ENCODE measurements around the gene SMTNL1. TPM values are rescaled to one million over a fixed set of nuclear protein-coding genes. Genes with fewer than 3 reads are reported as not detected.
A peak's percentile ranks its signal among the peaks of the same experiment; 100 is the strongest.

SMTNL1 gene
- total and polyA plus RNA-seq, 10 donors = not detected

DNA sequence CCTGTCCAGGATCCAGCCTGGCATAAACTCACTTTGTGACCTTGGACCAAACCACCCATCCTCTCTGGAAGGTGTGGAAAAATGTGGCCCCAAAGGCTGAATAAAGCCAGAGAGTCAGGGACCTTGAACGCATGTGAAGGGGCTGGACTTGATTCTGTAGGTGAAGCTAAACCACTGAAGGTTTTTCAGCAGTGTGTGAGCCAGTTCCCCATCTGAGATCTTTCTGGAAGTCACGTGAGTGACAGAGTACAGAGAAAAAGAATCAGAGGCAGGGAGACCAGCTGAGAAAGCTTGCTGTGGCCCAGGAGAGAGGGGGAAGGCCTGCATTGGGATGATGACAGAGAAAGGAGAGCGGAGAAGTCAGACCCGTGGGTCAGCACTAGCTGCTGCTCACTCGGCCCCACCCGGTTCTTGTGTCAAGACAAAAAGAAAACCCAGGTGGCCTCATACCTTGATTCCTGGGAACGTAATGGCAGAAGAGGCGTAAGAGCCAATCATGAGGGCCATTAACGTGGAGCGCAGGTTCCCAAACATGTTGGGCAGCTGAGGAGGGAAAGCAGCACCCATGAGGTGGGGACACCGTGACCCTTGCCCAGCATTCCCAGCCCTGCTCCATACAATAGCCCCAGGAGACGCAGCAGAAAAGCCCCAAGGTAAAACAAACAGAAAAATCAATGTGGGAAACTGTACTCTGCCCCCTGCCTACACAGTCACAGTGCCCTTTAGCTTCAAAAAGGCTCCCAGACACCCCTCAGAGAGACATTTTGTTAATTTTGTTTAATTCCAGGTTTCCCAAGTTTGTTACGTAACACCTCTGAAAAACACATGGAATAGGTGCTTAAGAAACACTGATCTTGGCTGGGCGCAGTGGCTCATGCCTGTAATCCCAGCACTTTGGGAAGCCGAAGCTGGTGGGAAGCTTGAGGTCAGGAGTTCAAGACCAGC lies 39.8 kb upstream of the SMTNL1 start:
- no peak for DNase-seq
- no peak overlapping the region for H3K4me3 ChIP-seq
- no peaks in the 10 kb centered on the region for H3K27me3 ChIP-seq (replicated peaks in 1 of 7)
- peak overlapping the region in 2 of 8 donors; percentile 74 to 80 for H3K27ac ChIP-seq
- H3K36me3 ChIP-seq = peaks cover 0 to 46% (median 0%) of the 10 kb centered on the region in 6 donors
- WGBS, 5 donors = 92 to 95% (median 95%) methylated on average over 15 of the region's 15 CpGs
- intact Hi-C loops (cut with DNase I; ENCODE audit: low total_unique reads) = no loop called here
- TF ChIP-seq, protein P1, sequence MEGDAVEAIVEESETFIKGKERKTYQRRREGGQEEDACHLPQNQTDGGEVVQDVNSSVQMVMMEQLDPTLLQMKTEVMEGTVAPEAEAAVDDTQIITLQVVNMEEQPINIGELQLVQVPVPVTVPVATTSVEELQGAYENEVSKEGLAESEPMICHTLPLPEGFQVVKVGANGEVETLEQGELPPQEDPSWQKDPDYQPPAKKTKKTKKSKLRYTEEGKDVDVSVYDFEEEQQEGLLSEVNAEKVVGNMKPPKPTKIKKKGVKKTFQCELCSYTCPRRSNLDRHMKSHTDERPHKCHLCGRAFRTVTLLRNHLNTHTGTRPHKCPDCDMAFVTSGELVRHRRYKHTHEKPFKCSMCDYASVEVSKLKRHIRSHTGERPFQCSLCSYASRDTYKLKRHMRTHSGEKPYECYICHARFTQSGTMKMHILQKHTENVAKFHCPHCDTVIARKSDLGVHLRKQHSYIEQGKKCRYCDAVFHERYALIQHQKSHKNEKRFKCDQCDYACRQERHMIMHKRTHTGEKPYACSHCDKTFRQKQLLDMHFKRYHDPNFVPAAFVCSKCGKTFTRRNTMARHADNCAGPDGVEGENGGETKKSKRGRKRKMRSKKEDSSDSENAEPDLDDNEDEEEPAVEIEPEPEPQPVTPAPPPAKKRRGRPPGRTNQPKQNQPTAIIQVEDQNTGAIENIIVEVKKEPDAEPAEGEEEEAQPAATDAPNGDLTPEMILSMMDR (IDR thresholded peaks at IDR 0.05 in 8 of 11, conservative IDR thresholded peaks at IDR 0.05 in 3 of 11) = no peak
- TF ChIP-seq POLR2A (IDR thresholded peaks at IDR 0.05) (no peak), POLR2AphosphoS5 (IDR thresholded peaks at IDR 0.05) (no peak)
- no peaks in the 10 kb centered on the region for H3K9me3 ChIP-seq
- peaks cover 3 to 34% (median 23%) of the 10 kb centered on the region in 6 donors for H3K4me1 ChIP-seq

DNA sequence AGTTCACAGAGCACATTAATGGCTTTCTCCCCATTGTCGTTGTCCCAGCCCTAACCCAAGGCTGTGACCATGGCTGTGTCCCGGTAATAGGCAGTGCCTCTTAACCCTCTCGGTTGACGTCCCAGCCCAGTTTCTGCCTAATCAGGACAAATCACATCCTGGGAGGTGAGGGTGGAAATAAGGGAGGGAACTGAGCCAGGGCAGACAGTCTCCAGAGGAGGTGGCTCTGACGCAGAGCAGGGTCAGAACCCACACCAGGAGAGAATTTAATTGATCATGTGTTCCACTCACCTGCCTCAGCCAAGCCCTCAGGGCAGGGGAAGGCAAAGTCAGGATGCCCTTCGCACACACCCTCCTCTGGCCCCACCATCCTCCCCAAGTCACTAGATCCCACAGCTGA lies 38.9 kb upstream of the SMTNL1 start:
- peaks cover 0 to 45% (median 0%) of the 10 kb centered on the region in 6 donors for H3K36me3 ChIP-seq
- no peak overlapping the region for H3K4me3 ChIP-seq
- TF ChIP-seq POLR2AphosphoS5 (IDR thresholded peaks at IDR 0.05) = peak in 1 of 3 donors; percentile 64
- TF ChIP-seq, protein P1 (IDR thresholded peaks at IDR 0.05 in 8 of 11, conservative IDR thresholded peaks at IDR 0.05 in 3 of 11) = no peak
- TF ChIP-seq POLR2A (IDR thresholded peaks at IDR 0.05) = no peak
- peaks cover 3 to 29% (median 20%) of the 10 kb centered on the region in 6 donors for H3K4me1 ChIP-seq
- H3K27ac ChIP-seq = peak overlapping the region in 5 of 8 donors; percentile 55 to 80 (median 76)
- no peak for DNase-seq
- 75 to 88% (median 81%) methylated on average over 6 of the region's 6 CpGs for WGBS, 5 donors
- intact Hi-C loops (cut with DNase I; ENCODE audit: low total_unique reads) = no loop called here
- H3K27me3 ChIP-seq (replicated peaks in 1 of 7) = no peaks in the 10 kb centered on the region
- no peaks in the 10 kb centered on the region for H3K9me3 ChIP-seq

DNA sequence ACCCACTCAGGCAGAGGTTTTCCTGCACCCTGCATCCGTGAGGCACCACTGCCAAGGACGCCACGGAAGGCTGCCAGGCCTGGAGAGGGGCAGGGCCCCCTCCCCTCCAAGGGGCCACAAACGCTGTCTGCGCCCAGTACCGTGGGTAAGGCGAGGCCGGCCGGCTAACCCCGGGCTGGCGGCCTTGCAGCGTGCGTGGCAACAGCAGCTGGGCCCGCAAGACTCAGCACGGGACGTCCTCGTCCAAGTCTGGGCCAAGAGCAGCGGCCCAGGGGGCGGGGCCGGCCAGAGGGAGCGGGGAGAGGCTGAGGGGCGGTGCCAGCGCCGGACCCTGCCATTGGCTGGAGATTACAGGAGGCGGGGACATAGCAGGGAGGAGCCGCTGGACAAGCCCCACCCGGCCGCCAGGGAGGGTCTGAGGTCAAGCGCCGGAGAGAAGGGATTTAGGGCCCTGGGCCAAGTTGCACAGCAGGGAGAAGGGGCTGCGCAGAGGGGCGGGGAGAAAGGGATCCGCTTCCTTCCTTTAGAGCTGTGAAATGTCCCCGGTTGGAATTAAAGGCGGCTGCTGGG lies 37.9 kb upstream of the SMTNL1 start:
- WGBS, 5 donors = 21 to 33% (median 29%) methylated on average over 33 to 35 of the region's 35 CpGs
- intact Hi-C loops (cut with DNase I; ENCODE audit: low total_unique reads) = no loop called here
- Histone ChIP-seq H3K4me1 (peaks cover 3 to 26% (median 17%) of the 10 kb centered on the region in 6 donors), H3K36me3 (peaks cover 0 to 45% (median 0%) of the 10 kb centered on the region in 6 donors), H3K27me3 (replicated peaks in 1 of 7) (no peaks in the 10 kb centered on the region), H3K27ac (peak overlapping the region in 6 of 8 donors; percentile 48 to 80 (median 75)), H3K9me3 (no peaks in the 10 kb centered on the region), H3K4me3 (peak overlapping the region in 5 of 8 donors; percentile 6 to 56 (median 15))
- TF ChIP-seq POLR2A (IDR thresholded peaks at IDR 0.05) (no peak), POLR2AphosphoS5 (IDR thresholded peaks at IDR 0.05) (peak; percentile 55 to 87 (median 83))
- TF ChIP-seq, protein P1 (IDR thresholded peaks at IDR 0.05 in 8 of 11, conservative IDR thresholded peaks at IDR 0.05 in 3 of 11) = peak in 3 of 11 experiments; percentile 9 to 44 (median 43)
- DNase-seq = peak; percentile 95
